ENCODE measurements around the gene TBC1D30. TPM values are rescaled to one million over a fixed set of nuclear protein-coding genes. Genes with fewer than 3 reads are reported as not detected.

TBC1D30 gene
- total and polyA plus RNA-seq, 9 of the 15 experiments (the other 6 are each of a cell fraction or from before 2014, with no cell fraction given), result 0.07 to 0.55 (median 0.20) TPM; not detected in 1

- TF ChIP-seq ZNF592 (IDR thresholded peaks at IDR 0.05) (no peak), ZNF224 (CRISPR knock-in tag; IDR thresholded peaks at IDR 0.05) (no peak), IFI16 (CRISPR knock-in tag; IDR thresholded peaks at IDR 0.05) (no peak), NFE2L1 (tag; IDR thresholded peaks at IDR 0.05; ENCODE audit: borderline replicate concordance, low read depth) (no peak), MED1 (CRISPR knock-in tag; IDR thresholded peaks at IDR 0.05; ENCODE audit: borderline replicate concordance) (no peak), YBX1 (IDR thresholded peaks at IDR 0.05) (no peak), PHF21A (IDR thresholded peaks at IDR 0.05; ENCODE audit: borderline replicate concordance, low read depth) (no peak), ETV1 (tag; conservative IDR thresholded peaks at IDR 0.05; ENCODE audit: low read depth) (no peak), MEF2A (IDR thresholded peaks at IDR 0.05; ENCODE audit: control insufficient read depth, low read depth, low read length) (no peak)
Measured at GRCh38 chr12:64916411-64917261, 92.2 kb downstream of the TBC1D30 start (continued).
